Measurements from ENCODE around the gene HSPA8. TPM values are rescaled to one million over a fixed set of nuclear protein-coding genes. Genes with fewer than 3 reads are reported as not detected.

Gene HSPA8
- total and polyA plus RNA-seq, 8 donors = 187 to 1,244 (median 547) TPM

- Histone ChIP-seq H3K36me3 (peaks cover 58 to 81% (median 77%) of the 10 kb centered on the region in 4 donors), H3K27ac (peak overlapping the region in 2 of 5 donors; percentile 16 to 99), H3K4me1 (peaks cover 40 to 72% (median 63%) of the 10 kb centered on the region in 4 donors), H3K9me3 (no peaks in the 10 kb centered on the region), H3K27me3 (no peaks in the 10 kb centered on the region), H3K4me3 (peak overlapping the region in 2 of 4 donors; percentile 73 to 99)
- DNase-seq = no peak
- intact Hi-C loops (cut with DNase I; ENCODE audit: low total_unique reads) = no loop called here
- WGBS, 5 donors = 55 to 77% (median 63%) methylated on average over 5 of the region's 5 CpGs
- no peak for TF ChIP-seq POLR2A (IDR thresholded peaks at IDR 0.05)
- no peak for TF ChIP-seq CTCF (IDR thresholded peaks at IDR 0.05)
- no peak for TF ChIP-seq POLR2AphosphoS5 (IDR thresholded peaks at IDR 0.05)
- TF ChIP-seq EP300 (IDR thresholded peaks at IDR 0.05) = no peak
Measured at GRCh38 chr11:123057661-123058305, 4.2 kb downstream of the HSPA8 start.

- Histone ChIP-seq H3K27ac (peak overlapping the region in 4 of 5 donors; percentile 7 to 32 (median 14)), H3K27me3 (no peaks in the 10 kb centered on the region), H3K4me1 (peaks cover 40 to 72% (median 63%) of the 10 kb centered on the region in 4 donors), H3K9me3 (no peaks in the 10 kb centered on the region), H3K36me3 (peaks cover 58 to 86% (median 79%) of the 10 kb centered on the region in 4 donors), H3K4me3 (peak overlapping the region in 2 of 4 donors; percentile 3 to 99)
- no peak for DNase-seq
- WGBS, 5 donors = 38 to 55% (median 46%) methylated on average over 3 of the region's 3 CpGs
- TF ChIP-seq POLR2AphosphoS5 (IDR thresholded peaks at IDR 0.05) (no peak), CTCF (IDR thresholded peaks at IDR 0.05) (no peak), EP300 (IDR thresholded peaks at IDR 0.05) (no peak), POLR2A (IDR thresholded peaks at IDR 0.05) (no peak)
- intact Hi-C loops (cut with DNase I; ENCODE audit: low total_unique reads) = no loop called here
Measured at GRCh38 chr11:123056835-123057491, 5.0 kb downstream of the HSPA8 start.

GRCh38 chr11:123055191-123055901 lies 6.6 kb downstream of the HSPA8 start:
- H3K4me1 ChIP-seq = peaks cover 37 to 65% (median 56%) of the 10 kb centered on the region in 4 donors
- TF ChIP-seq CTCF (IDR thresholded peaks at IDR 0.05) (no peak), POLR2A (IDR thresholded peaks at IDR 0.05) (no peak), POLR2AphosphoS5 (IDR thresholded peaks at IDR 0.05) (no peak), EP300 (IDR thresholded peaks at IDR 0.05) (no peak)
- no peak for DNase-seq
- WGBS, 5 donors = 49 to 58% (median 53%) methylated on average over 6 of the region's 6 CpGs
- peak overlapping the region in 2 of 4 donors; percentile 14 for H3K4me3 ChIP-seq
- intact Hi-C loops (cut with DNase I; ENCODE audit: low total_unique reads) = no loop called here
- H3K27me3 ChIP-seq = no peaks in the 10 kb centered on the region
- peaks cover 54 to 79% (median 71%) of the 10 kb centered on the region in 4 donors for H3K36me3 ChIP-seq
- peak overlapping the region in 2 of 5 donors; percentile 3 to 11 for H3K27ac ChIP-seq
- H3K9me3 ChIP-seq = no peaks in the 10 kb centered on the region

Measured in stomach (tissue), 9 donors.